ENCODE results near the gene MYRF.

The MYRF gene

GRCh38 chr11:61775606-61776554 is 23.4 kb downstream of the MYRF start:
- no peaks in the 10 kb centered on the region for H3K27me3 ChIP-seq (ENCODE audit: low read depth)
- no peaks in the 10 kb centered on the region for H3K9me3 ChIP-seq
- H3K4me3 ChIP-seq, result no peak overlapping the region
- DNase-seq (ENCODE audit: low spot score in 2 of 2), result no peak
- no peaks in the 10 kb centered on the region for H3K36me3 ChIP-seq (replicated peaks)
- H3K4me1 ChIP-seq, result no peaks in the 10 kb centered on the region
- in situ Hi-C loops (cut with MboI; ENCODE audit: low sequenced_read_pairs), result no loop called here

DNA sequence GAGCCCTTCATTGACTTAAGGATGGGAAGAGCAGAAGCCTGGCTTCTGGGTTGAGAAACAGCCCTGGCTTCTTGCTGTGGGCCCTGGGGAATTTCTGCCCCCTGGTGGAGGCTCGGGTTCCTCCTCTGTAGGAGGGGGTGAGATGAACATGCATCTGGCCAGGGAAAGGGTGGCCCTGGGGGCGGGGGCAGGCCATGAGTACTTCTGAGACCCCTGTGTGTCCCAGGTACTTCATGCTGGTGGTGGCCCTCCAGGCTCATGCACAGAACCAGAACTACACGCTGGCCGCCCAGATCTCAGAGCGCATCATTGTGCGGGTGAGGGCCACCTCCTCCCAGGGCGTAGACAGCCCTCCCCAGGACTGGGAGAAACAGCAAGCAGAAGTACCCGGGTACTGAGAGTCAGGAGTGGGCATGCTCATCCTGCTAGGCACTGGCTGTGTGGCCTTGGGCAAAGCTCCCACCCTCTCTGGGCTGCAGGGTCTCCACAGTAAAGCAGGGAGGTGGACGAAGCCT is 24.2 kb downstream of the MYRF start:
- Histone ChIP-seq H3K36me3 (replicated peaks) (no peaks in the 10 kb centered on the region), H3K27me3 (ENCODE audit: low read depth) (no peaks in the 10 kb centered on the region), H3K4me1 (no peaks in the 10 kb centered on the region), H3K9me3 (no peaks in the 10 kb centered on the region), H3K4me3 (no peak overlapping the region)
- DNase-seq (ENCODE audit: low spot score in 2 of 2), result peak; percentile 20 to 82
- in situ Hi-C loops (cut with MboI; ENCODE audit: low sequenced_read_pairs), result no loop called here

- no peak for DNase-seq (ENCODE audit: low spot score in 2 of 2)
- no peaks in the 10 kb centered on the region for H3K4me1 ChIP-seq
- no peak overlapping the region for H3K4me3 ChIP-seq
- in situ Hi-C loops (cut with MboI; ENCODE audit: low sequenced_read_pairs), result no loop called here
- no peaks in the 10 kb centered on the region for H3K36me3 ChIP-seq (replicated peaks)
- no peaks in the 10 kb centered on the region for H3K27me3 ChIP-seq (ENCODE audit: low read depth)
- H3K9me3 ChIP-seq, result no peaks in the 10 kb centered on the region
Measured at GRCh38 chr11:61777234-61778090, 25.0 kb downstream of the MYRF start.

DNA sequence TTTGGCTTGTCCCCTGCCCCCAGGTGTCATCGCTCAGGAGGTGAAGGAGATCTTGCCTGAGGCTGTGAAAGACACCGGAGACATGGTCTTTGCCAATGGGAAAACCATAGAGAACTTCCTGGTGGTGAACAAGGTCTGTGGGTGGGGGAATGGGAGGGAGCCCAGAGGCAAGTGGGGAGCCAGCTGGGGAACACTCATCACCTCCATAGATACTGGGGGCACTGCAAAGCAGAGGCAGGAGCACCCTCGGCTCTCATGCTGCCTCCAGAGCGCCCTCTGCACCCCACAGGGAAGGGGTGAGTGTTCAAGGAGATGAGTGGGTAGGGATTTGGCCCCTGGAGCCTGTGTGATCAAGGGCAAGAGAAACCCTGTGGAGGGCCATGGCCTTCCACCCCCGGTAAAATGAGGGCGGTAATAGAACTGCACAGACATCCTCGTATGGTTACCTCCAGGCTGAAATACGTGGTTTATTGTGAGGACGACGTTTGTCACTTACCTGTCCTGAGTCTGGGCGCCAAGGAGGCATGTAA is 26.0 kb downstream of the MYRF start:
- no peak for DNase-seq (ENCODE audit: low spot score in 2 of 2)
- Histone ChIP-seq H3K4me1 (no peaks in the 10 kb centered on the region), H3K9me3 (no peaks in the 10 kb centered on the region), H3K36me3 (replicated peaks) (no peaks in the 10 kb centered on the region), H3K27me3 (ENCODE audit: low read depth) (no peaks in the 10 kb centered on the region), H3K4me3 (no peak overlapping the region)
- in situ Hi-C loops (cut with MboI; ENCODE audit: low sequenced_read_pairs), result no loop called here

DNA sequence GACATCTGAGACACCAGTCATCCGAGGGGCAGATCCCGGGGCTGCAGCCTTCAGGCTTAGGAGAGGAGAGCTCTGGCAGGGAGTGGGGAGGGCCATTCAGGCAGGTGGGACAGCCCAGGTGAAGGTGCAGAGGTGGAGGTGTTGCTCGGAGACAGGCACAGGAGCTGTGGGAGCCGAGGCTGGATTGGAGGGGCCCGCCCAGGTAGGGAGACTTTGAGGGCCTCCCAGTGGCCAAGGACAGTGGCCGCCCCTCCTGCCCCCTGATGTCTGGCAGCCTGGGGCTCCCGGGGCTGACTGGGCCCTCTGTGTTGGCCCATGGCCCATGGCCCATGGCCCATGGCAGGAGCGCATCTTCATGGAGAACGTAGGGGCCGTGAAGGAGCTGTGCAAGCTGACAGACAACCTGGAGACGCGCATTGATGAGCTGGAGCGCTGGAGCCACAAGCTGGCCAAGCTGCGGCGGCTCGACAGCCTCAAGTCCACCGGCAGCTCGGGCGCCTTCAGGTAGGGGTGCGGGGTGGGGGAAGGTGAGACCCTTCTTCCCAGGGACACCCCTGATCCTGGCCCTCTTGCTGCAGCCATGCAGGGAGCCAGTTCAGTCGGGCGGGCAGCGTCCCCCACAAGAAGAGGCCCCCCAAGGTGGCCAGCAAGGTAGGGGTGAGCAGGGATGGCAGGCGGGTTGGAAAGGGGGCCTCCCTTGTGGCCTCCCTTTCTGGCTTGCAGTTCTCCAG is 26.6 kb downstream of the MYRF start:
- no peaks in the 10 kb centered on the region for H3K9me3 ChIP-seq
- no peaks in the 10 kb centered on the region for H3K36me3 ChIP-seq (replicated peaks)
- no peaks in the 10 kb centered on the region for H3K27me3 ChIP-seq (ENCODE audit: low read depth)
- H3K4me3 ChIP-seq, result no peak overlapping the region
- DNase-seq (ENCODE audit: low spot score in 2 of 2), result no peak
- no peaks in the 10 kb centered on the region for H3K4me1 ChIP-seq
- in situ Hi-C loops (cut with MboI; ENCODE audit: low sequenced_read_pairs), result no loop called here

GRCh38 chr11:61779666-61780525 is 27.5 kb downstream of the MYRF start:
- H3K4me1 ChIP-seq, result no peaks in the 10 kb centered on the region
- no peak overlapping the region for H3K4me3 ChIP-seq
- no peak for DNase-seq (ENCODE audit: low spot score in 2 of 2)
- in situ Hi-C loops (cut with MboI; ENCODE audit: low sequenced_read_pairs), result no loop called here
- H3K9me3 ChIP-seq, result no peaks in the 10 kb centered on the region
- no peaks in the 10 kb centered on the region for H3K27me3 ChIP-seq (ENCODE audit: low read depth)
- no peaks in the 10 kb centered on the region for H3K36me3 ChIP-seq (replicated peaks)

- no peaks in the 10 kb centered on the region for H3K27me3 ChIP-seq (ENCODE audit: low read depth)
- H3K4me3 ChIP-seq, result no peak overlapping the region
- no peaks in the 10 kb centered on the region for H3K36me3 ChIP-seq (replicated peaks)
- in situ Hi-C loops (cut with MboI; ENCODE audit: low sequenced_read_pairs), result no loop called here
- no peak for DNase-seq (ENCODE audit: low spot score in 2 of 2)
- no peaks in the 10 kb centered on the region for H3K4me1 ChIP-seq
- H3K9me3 ChIP-seq, result no peaks in the 10 kb centered on the region
Measured at GRCh38 chr11:61780581-61781162, 28.2 kb downstream of the MYRF start.

GRCh38 chr11:61781585-61781984 is 29.1 kb downstream of the MYRF start:
- no peak overlapping the region for H3K4me3 ChIP-seq
- in situ Hi-C loops (cut with MboI; ENCODE audit: low sequenced_read_pairs), result no loop called here
- H3K27me3 ChIP-seq (ENCODE audit: low read depth), result no peaks in the 10 kb centered on the region
- peaks cover 7% of the 10 kb centered on the region for H3K36me3 ChIP-seq (replicated peaks)
- no peaks in the 10 kb centered on the region for H3K4me1 ChIP-seq
- no peak for DNase-seq (ENCODE audit: low spot score in 2 of 2)
- H3K9me3 ChIP-seq, result no peaks in the 10 kb centered on the region

- no peak for DNase-seq (ENCODE audit: low spot score in 2 of 2)
- Histone ChIP-seq H3K4me3 (no peak overlapping the region), H3K4me1 (no peaks in the 10 kb centered on the region), H3K36me3 (replicated peaks) (peaks cover 14% of the 10 kb centered on the region), H3K27me3 (ENCODE audit: low read depth) (no peaks in the 10 kb centered on the region), H3K9me3 (no peaks in the 10 kb centered on the region)
- in situ Hi-C loops (cut with MboI; ENCODE audit: low sequenced_read_pairs), result no loop called here
Measured at GRCh38 chr11:61782299-61782698, 29.9 kb downstream of the MYRF start.

DNA sequence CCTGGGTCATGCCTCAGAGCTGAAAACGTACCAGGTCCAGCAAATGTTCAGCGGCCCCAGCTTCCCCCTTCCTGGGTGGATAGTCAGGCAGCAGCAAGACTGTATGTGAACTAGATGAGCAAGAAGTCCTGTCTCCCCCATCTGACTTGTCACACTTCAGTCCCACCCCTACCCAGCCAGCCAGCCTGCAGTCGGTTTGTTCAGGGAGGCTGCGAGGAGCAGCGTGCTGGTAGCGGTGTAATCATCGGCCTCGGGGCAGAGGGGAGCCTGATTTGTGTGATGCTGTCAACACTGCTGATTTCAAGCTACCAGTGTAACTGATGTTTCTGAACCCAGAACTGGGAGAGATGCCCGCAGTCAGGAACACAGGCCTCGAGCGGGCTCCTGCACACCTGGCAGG is 30.4 kb downstream of the MYRF start:
- H3K4me1 ChIP-seq, result no peaks in the 10 kb centered on the region
- no peaks in the 10 kb centered on the region for H3K9me3 ChIP-seq
- H3K27me3 ChIP-seq (ENCODE audit: low read depth), result no peaks in the 10 kb centered on the region
- in situ Hi-C loops (cut with MboI; ENCODE audit: low sequenced_read_pairs), result no loop called here
- H3K4me3 ChIP-seq, result no peak overlapping the region
- no peak for DNase-seq (ENCODE audit: low spot score in 2 of 2)
- H3K36me3 ChIP-seq (replicated peaks), result peaks cover 19% of the 10 kb centered on the region

DNA sequence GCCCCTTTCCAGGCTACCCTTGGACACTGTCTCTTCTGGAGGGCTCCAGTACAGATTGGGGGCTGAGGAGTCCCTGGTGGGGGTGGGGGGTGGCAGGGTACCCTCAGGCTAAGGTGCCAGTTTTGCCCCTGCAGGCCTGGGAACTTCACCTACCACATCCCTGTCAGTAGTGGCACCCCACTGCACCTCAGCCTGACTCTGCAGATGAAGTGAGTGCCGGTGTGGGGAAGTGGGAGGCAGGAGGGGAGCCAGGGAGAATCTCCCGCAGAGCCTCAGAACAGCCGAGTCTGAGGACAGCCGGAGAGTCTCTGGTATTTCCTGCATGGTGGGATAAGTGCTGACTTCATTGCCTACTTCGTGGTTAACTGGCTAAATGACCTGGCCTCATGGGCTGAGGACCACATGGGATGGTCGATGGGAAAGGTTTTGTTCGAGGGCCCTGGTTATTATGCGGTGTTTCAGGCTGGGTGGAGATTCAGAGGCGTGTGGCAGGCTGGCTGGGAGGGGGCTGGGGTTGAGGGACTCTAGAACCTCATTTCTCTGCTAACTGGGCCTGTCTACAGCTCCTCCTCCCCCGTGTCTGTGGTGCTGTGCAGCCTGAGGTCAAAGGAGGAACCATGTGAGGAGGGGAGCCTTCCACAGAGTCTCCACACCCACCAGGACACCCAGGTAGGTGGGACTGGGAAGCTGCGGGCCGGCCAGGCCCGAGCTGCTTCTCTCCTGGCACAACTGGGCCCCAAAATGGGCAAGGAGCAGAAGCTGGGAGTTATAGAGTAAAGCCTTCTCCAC is 31.5 kb downstream of the MYRF start:
- Histone ChIP-seq H3K9me3 (no peaks in the 10 kb centered on the region), H3K36me3 (replicated peaks) (peaks cover 30% of the 10 kb centered on the region), H3K4me1 (no peaks in the 10 kb centered on the region), H3K27me3 (ENCODE audit: low read depth) (no peaks in the 10 kb centered on the region), H3K4me3 (no peak overlapping the region)
- no peak for DNase-seq (ENCODE audit: low spot score in 2 of 2)
- in situ Hi-C loops (cut with MboI; ENCODE audit: low sequenced_read_pairs), result no loop called here

GRCh38 chr11:61784506-61784805 is 32.0 kb downstream of the MYRF start:
- Histone ChIP-seq H3K36me3 (replicated peaks) (peaks cover 36% of the 10 kb centered on the region), H3K4me1 (no peaks in the 10 kb centered on the region), H3K4me3 (no peak overlapping the region), H3K27me3 (ENCODE audit: low read depth) (no peaks in the 10 kb centered on the region), H3K9me3 (no peaks in the 10 kb centered on the region)
- in situ Hi-C loops (cut with MboI; ENCODE audit: low sequenced_read_pairs), result no loop called here
- DNase-seq (ENCODE audit: low spot score in 2 of 2), result no peak

All from HAP-1 (cell line).